Measurements from ENCODE around the gene ZNF396.

DNA sequence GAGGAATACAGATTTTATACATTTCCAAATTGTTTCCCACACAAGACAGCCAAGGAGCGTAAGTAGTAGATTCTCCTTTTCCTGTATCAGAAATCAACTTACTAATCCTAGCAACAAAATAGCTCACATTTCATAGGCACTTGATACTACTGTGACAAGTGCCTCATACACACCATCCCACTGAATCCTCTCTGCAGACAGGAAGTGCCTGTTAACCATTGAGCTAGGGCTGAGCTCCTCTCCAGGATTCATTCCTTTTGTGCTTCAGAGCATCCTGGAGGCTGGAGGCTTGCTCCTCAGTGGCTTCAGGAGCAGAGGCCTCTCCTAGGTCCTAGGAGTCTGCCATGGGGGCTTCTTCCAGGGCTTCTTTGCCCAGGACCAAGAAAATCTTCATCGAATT, 20.8 kb upstream of the ZNF396 start:
- TF ChIP-seq GATA2 (CRISPR knock-in tag; IDR thresholded peaks at IDR 0.05), result no peak
- TF ChIP-seq, protein P1, sequence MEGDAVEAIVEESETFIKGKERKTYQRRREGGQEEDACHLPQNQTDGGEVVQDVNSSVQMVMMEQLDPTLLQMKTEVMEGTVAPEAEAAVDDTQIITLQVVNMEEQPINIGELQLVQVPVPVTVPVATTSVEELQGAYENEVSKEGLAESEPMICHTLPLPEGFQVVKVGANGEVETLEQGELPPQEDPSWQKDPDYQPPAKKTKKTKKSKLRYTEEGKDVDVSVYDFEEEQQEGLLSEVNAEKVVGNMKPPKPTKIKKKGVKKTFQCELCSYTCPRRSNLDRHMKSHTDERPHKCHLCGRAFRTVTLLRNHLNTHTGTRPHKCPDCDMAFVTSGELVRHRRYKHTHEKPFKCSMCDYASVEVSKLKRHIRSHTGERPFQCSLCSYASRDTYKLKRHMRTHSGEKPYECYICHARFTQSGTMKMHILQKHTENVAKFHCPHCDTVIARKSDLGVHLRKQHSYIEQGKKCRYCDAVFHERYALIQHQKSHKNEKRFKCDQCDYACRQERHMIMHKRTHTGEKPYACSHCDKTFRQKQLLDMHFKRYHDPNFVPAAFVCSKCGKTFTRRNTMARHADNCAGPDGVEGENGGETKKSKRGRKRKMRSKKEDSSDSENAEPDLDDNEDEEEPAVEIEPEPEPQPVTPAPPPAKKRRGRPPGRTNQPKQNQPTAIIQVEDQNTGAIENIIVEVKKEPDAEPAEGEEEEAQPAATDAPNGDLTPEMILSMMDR (IDR thresholded peaks at IDR 0.05 in 2 of 3, conservative IDR thresholded peaks at IDR 0.05 in 1 of 3; ENCODE audit: insufficient read depth in 2 of 3, low read depth in 1 of 3, low read length in 3 of 3), result no peak
- no peak for TF ChIP-seq RFX5 (IDR thresholded peaks at IDR 0.05; ENCODE audit: low read depth, low read length)
- TF ChIP-seq REST (IDR thresholded peaks at IDR 0.05; ENCODE audit: borderline replicate concordance), result no peak
- TF ChIP-seq REST (CRISPR knock-in tag; IDR thresholded peaks at IDR 0.05; ENCODE audit: low read depth), result no peak
- no peak for TF ChIP-seq PCBP2 (IDR thresholded peaks at IDR 0.05; ENCODE audit: low read depth, low read length, poor library complexity, severe bottlenecking)
- no peak for TF ChIP-seq CCAR2 (IDR thresholded peaks at IDR 0.05; ENCODE audit: low read depth, low read length)
- TF ChIP-seq EZH2 (IDR thresholded peaks at IDR 0.05; ENCODE audit: borderline replicate concordance, low read depth, low read length), result no peak
- no peak for TF ChIP-seq POLR2B (IDR thresholded peaks at IDR 0.05; ENCODE audit: low read depth, partially characterized antibody)

All from K562 (cell line).